Stimulated activated CD4-positive, alpha-beta T cell treated with anti-CD3 and anti-CD28 coated beads, Interleukin-2, amount 100 ng/mL, for 48 hours (primary cell): ENCODE data around the gene ACTR2.
"Not testable (repeated sequence)": the region's sequence is repeated elsewhere in the genome, so short reads cannot be mapped to it uniquely, and the experiment has no call there.

ENCODE experiments used
- DNase-seq, 2 donors: peaks; one replicate each; pipeline ENCODE4 v3.0.0-alpha.2; 2020

ACTR2 gene

GRCh38 chr2:65227456-65228262 lies at the start of gene ACTR2:
Gene ACTR2, plus strand, starts transcription at chr2:65227831. Its CDS starts 79 bp downstream, at chr2:65227910.
- peak; percentile 87 to 90 for DNase-seq

DNA sequence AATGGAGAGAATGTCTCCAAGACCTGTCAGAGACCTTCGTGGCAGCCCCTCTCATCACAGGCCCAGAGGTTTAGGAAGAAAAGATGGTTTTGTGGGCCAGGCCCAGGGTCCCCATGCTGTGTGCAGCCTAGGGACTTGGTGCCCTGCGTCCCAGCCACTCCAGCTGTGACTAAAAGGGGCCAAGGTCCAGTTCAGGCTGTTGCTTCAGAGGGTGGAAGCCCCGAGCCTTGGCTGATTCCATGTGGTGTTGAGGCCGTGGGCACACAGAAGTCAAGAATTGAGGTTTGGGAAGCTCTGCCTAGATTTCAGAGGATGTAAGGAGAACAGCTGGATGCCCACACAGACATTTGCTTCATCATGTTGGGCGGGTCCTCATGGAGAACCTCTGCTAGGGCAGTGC lies 45.1 kb upstream of the ACTR2 start:
- DNase-seq: no peak

DNA sequence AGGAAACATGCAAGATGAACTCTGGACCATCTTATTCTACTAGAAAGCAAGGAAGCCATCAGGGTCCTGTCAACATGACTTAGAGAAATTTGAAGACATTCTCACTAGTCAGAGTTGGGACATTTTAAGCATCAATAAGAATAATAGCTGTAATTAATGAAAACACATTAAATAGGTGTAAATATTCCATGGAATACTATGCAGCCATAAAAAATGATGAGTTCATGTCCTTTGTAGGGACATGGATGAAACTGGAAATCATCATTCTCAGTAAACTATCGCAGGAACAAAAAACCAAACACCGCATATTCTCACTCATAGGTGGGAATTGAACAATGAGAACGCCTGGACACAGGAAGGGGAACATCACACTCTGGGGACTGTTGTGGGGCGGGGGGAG lies 44.2 kb upstream of the ACTR2 start:
- not testable (repeated sequence) for DNase-seq

GRCh38 chr2:65185012-65185411 lies 42.6 kb upstream of the ACTR2 start:
- no peak for DNase-seq

DNA sequence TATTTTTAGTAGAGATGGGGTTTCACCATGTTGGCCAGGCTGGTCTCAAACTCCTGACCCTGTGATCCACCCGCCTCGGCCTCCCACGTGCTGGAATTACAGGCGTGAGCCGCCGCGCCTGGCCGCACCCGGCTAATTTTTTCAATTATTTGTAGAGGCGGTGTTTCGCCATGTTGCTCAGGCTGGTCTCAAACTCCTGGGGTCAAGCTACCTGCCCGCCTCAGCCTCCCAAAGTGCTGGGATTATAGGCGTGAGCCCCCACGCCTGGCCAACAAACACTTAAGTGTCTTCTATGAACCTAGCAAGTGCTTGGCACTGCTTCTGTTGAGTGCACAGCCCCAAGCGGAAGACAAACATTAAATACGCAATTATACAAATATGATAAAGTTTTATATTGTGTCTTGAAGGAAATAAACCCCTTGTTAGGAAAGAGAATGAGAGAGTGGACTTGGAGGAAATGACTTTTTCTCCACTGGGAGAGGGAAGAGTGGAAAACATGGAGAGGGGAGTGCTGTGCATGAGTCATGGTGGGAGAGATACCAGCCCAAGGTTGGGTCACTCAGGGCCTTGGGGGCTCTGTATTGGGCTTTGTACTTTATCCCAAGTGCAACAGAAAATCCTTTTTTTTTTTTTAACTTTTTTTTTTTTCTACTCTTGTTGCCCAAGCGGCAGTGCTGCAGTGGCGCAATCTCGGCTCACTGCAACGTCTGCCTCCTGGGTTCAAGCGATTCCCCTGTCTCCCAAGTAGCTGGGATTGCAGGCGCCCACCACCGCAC lies 41.4 kb upstream of the ACTR2 start:
- DNase-seq: no peak

GRCh38 chr2:65186872-65187851 lies 40.5 kb upstream of the ACTR2 start:
- peak; percentile 60 to 64 for DNase-seq

DNA sequence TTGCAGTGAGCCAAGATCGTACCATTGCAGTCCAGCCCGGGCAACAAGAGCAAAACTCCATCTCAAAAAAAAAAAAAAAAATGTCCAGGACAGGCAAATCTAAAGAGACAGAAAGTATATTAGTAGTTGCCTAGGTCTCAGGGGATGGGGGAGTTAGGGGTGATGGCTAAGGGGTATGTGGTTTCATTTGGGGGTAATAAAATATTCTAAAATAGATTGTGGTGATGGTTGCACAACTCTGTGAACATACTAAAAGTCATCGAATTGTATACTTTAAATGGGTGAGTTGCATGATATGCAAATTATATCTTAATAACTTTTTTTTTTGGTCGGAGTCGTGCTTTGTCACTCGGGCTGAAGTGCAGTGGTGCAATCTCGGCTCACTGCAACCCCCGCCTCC lies 34.2 kb upstream of the ACTR2 start:
- no peak for DNase-seq

DNA sequence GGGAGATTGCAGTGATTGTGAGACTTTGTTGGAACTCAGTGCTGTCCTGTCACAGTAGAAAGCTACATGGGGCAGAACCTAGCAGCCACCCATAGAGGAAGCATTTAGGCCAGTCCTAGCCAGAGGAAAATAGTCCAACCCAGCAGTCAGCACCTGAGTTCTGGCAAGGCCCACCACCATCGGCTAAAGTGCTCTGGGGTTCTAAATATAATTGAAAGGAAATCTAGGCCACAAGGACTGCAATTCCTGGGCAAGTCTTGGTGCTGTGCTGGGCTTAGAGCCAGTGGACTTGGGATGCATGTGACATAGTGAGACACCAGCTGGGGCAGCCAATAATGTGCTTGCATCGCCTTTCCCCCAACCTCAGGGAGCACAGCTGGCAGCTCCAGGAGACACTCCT lies 28.9 kb upstream of the ACTR2 start:
- DNase-seq: no peak

- no peak for DNase-seq
These were observed 28.5 kb upstream of the ACTR2 start for GRCh38 chr2:65199166-65199565.

DNA sequence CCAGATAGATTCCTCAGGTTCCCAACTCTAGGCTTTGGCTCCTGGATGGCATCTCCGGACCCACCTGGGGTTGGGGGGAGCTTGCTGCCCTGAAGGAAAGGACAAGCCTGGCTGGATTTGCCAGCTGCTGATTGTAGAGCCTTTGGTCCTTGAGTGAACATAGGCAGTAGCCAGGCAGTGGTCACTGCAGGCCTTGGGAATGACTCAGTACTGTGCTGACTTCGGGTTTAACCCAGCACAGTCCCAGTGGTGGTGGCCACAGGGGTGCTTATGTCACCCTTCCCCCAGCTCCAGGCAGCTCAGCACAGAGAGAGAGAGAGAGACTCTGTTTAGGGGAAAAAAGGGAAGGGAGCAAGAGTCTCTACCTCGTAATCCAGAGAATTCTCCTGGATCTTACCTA lies 27.7 kb upstream of the ACTR2 start:
- DNase-seq: no peak

DNA sequence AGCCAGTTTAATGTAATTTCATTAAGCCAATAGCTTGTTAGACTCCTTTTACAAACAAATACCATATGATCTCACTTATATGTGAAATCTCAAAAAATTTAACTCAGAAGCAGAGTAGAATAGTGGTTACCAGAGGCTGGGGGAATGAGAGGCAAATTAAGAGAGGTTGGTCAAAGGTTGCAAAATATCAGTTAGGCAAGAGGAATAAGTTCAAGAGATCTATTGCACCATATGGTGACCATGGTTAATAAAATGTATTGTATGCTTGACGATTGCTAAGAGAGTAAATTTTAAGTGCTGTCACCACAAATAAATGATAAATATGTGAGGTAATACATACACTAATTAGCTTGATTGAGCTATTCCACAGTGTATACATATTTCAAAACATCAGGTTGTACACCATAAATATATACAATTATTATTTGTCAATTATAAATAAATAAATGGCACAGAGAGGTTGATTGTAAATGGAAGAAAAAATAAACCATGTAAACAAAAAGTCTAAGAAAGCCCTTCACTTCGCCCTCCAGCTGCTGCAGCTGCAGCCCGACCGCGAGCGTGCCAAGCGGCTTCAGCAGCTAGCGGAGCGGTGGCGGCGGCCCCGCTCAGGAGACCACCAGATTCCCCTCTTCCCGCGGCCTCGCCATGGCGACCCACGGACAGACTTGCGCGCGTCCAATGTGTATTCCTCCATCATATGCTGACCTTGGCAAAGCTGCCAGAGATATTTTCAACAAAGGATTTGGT lies 23.0 kb upstream of the ACTR2 start:
- DNase-seq: peak in 1 of 2 donors; percentile 2

DNA sequence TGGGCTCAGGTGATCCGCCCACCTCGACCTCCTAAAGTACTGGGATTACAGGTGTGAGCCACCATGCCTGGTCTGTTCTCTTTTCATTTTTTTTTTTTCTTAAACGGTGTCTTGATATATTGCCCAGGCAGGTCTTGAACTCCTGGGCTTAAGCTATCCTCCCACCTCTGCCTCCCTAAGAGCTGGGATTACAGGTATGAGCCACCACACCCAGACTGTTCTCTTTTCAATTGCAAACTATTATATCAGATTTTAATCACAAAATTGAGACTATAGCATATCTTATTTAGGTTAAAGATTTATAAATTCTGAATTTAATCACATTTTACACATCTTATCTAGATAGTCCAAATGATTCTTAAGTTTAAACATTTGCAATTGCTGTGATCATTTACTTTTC lies 15.5 kb upstream of the ACTR2 start:
- DNase-seq: no peak

DNA sequence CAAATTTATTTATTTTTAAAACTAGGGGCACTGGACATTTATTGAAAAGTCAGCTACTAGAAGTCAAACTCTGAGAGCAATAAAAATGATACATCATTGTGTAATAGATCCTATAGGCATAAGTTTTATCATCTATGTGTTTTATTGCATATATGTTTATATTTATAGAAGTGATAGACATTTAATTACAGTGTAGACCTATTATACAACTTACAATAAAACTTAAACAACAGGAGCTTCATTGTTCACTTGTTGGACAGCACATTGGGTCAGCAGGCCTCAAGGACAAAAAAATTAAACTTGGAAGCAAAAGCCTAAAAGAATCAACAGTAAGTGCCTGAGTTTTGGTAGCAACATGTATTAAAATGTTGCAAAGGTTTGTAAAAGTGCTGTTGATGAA lies 15.0 kb upstream of the ACTR2 start:
- no peak for DNase-seq

- DNase-seq: no peak
These were observed 14.6 kb upstream of the ACTR2 start for GRCh38 chr2:65213035-65213434.

DNA sequence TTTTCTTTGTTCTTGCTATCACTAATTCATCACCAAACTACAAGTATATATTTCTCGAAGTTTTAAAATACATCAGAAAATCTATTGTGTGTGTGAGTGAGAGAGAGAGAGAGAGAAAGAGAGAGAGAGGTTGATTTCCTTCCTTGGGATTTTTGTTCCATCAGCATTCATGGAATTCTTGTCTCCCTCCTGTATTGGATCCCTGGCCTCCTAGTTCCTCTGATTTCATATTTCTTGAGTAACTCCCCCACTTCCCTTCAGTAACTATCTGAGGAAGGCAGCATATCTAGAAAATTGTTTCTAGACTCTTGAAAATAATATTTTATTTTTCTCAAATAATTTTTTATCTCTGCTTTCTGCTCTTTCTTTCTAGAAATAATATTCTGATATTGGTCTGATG lies 13.3 kb upstream of the ACTR2 start:
- no peak for DNase-seq

DNA sequence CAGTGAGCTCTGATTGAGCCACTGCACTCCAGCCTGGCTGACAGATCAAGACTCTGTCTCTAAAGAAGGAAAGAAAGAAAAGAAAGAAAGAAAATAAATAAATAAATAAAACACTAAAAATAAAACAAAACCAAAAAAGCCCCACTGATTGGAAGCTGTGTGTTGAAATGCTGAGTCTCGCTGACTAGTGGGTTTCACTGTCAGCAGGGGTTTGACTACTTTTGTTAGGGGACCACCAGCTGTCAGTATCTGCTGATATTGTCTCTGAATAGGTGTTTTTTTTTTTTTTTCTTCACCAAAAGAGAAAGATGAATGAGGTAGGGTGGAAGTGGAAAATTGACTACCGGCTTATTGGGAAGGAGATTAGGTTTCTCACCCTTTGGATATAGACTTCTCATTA lies 12.8 kb upstream of the ACTR2 start:
- no peak for DNase-seq

GRCh38 chr2:65215946-65216345 lies 11.7 kb upstream of the ACTR2 start:
- no peak for DNase-seq

- DNase-seq: no peak
These were observed 7.0 kb upstream of the ACTR2 start for GRCh38 chr2:65220432-65221131.

GRCh38 chr2:65221275-65221674 lies 6.4 kb upstream of the ACTR2 start:
- not testable (repeated sequence) for DNase-seq

GRCh38 chr2:65227020-65227455 lies 593 bp upstream of the ACTR2 start:
- no peak for DNase-seq

- DNase-seq: peak in 1 of 2 donors; percentile 3
These were observed 676 bp downstream of the ACTR2 start for GRCh38 chr2:65228263-65228750.
